Left lung (tissue), 10 donors: ENCODE results near the gene SKP1. TPM values are rescaled to one million over a fixed set of nuclear protein-coding genes. Genes with fewer than 3 reads are reported as not detected.
A peak's percentile ranks its signal among the peaks of the same experiment; 100 is the strongest.

Experiments
- ATAC-seq: fragments of 200-7000 bp; cut with Tn5 transposase; one replicate; pipeline ENCODE4 v1.9.1; 2020; ENCODE audit warnings: moderate library complexity
- DNase-seq, 4 donors: peaks; one replicate each; pipeline ENCODE4 v3.0.0-alpha.2; 2013 to 2020
- H3K27ac ChIP-seq, 2 donors: fragments of 200-600 bp; sonication (generic) in 1 of 2; one replicate each; pipeline versions ENCODE4 v1.5.0 to v1.8.0; 2020 to 2021
- H3K27me3 ChIP-seq, 2 donors: fragments of 200-600 bp; sonication (generic) in 1 of 2; one replicate each; pipeline versions ENCODE4 v1.5.0 to v1.8.0; 2020 to 2021
- H3K36me3 ChIP-seq, 2 donors: fragments of 200-600 bp; sonication (generic) in 1 of 2; one replicate each; pipeline versions ENCODE4 v1.5.0 to v1.8.0; 2020 to 2021
- H3K4me1 ChIP-seq, 2 donors: fragments of 200-600 bp; one replicate each; pipeline ENCODE4 v1.8.0; 2021
- H3K4me3 ChIP-seq, 2 donors: fragments of 200-600 bp; sonication (generic) in 1 of 2; one replicate each; pipeline versions ENCODE4 v1.5.0 to v1.8.0; 2020 to 2021; ENCODE audit warnings: mild to moderate bottlenecking in 1 of 2
- H3K9me3 ChIP-seq, 2 donors: fragments of 200-600 bp; sonication (generic) in 1 of 2; one replicate each; pipeline versions ENCODE4 v1.5.0 to v1.8.0; 2020 to 2021
- intact Hi-C, 2 donors: fragments of 100-400 bp; cut with DNase I; formaldehyde crosslinking; loops; one replicate each; pipeline versions ENCODE4 v1.11.2 to v1.14.2; 2022
- polyA plus RNA-seq, 6 donors: library from polyadenylated mRNA; unstranded; fragments of 120-200 nt; gene quantifications; one replicate each; pipeline ENCODE4 v1.2.1, GENCODE V29; 2013; ENCODE audit not compliant: insufficient read length in 6 of 6
- total RNA-seq, 2 donors: library from RNA; stranded (reverse); fragmentation: NEBNext Ultra II Directional; extraction: Animal tissue kit (Norgen Biotek cat#: 25700); gene quantifications; one replicate each; pipeline ENCODE4 v1.2.1, GENCODE V29; 2021
- TF ChIP-seq, protein P1 (sequence below), 2 donors: fragments of 200-600 bp; sonication (generic) in 1 of 2; IDR thresholded peaks; one replicate each; pipeline versions ENCODE4 v1.5.0 to v1.8.0; 2021; ENCODE audit warnings: antibody characterized with exemption in 2 of 2
- donor health status: DM: no; HTN: yes; CAD: no.
- donor health status: DM: no; HTN: no; CAD: no.

SKP1 gene
- total and polyA plus RNA-seq, 8 donors = 259 to 584 (median 547) TPM

GRCh38 chr5:134139891-134140469 is 36.8 kb downstream of the SKP1 start:
- peaks cover 0 to 65% of the 10 kb centered on the region in 2 donors for H3K36me3 ChIP-seq
- TF ChIP-seq, protein P1, sequence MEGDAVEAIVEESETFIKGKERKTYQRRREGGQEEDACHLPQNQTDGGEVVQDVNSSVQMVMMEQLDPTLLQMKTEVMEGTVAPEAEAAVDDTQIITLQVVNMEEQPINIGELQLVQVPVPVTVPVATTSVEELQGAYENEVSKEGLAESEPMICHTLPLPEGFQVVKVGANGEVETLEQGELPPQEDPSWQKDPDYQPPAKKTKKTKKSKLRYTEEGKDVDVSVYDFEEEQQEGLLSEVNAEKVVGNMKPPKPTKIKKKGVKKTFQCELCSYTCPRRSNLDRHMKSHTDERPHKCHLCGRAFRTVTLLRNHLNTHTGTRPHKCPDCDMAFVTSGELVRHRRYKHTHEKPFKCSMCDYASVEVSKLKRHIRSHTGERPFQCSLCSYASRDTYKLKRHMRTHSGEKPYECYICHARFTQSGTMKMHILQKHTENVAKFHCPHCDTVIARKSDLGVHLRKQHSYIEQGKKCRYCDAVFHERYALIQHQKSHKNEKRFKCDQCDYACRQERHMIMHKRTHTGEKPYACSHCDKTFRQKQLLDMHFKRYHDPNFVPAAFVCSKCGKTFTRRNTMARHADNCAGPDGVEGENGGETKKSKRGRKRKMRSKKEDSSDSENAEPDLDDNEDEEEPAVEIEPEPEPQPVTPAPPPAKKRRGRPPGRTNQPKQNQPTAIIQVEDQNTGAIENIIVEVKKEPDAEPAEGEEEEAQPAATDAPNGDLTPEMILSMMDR (IDR thresholded peaks at IDR 0.05) = no peak
- intact Hi-C loops = loop anchor here in 1 of 2 donors (5.0 kb wide), 2 partner anchors 38 to 98 kb away; no protein-coding TSS in a partner anchor
- ATAC-seq (no peak), DNase-seq (peak in 1 of 4 donors; percentile 6)
- H3K27ac ChIP-seq = no peak overlapping the region
- H3K4me3 ChIP-seq = no peak overlapping the region
- no peaks in the 10 kb centered on the region for H3K9me3 ChIP-seq
- H3K4me1 ChIP-seq = peaks cover 0 to 20% of the 10 kb centered on the region in 2 donors
- no peaks in the 10 kb centered on the region for H3K27me3 ChIP-seq

GRCh38 chr5:134139377-134139851 is 37.3 kb downstream of the SKP1 start:
- peak in 1 of 4 donors; percentile 7 for DNase-seq
- H3K9me3 ChIP-seq = no peaks in the 10 kb centered on the region
- H3K4me3 ChIP-seq = no peak overlapping the region
- no peaks in the 10 kb centered on the region for H3K27me3 ChIP-seq
- intact Hi-C loops = no loop called here
- peaks cover 0 to 20% of the 10 kb centered on the region in 2 donors for H3K4me1 ChIP-seq
- H3K36me3 ChIP-seq = peaks cover 0 to 65% of the 10 kb centered on the region in 2 donors
- H3K27ac ChIP-seq = no peak overlapping the region
- ATAC-seq = no peak
- TF ChIP-seq, protein P1 (IDR thresholded peaks at IDR 0.05) = no peak

DNA sequence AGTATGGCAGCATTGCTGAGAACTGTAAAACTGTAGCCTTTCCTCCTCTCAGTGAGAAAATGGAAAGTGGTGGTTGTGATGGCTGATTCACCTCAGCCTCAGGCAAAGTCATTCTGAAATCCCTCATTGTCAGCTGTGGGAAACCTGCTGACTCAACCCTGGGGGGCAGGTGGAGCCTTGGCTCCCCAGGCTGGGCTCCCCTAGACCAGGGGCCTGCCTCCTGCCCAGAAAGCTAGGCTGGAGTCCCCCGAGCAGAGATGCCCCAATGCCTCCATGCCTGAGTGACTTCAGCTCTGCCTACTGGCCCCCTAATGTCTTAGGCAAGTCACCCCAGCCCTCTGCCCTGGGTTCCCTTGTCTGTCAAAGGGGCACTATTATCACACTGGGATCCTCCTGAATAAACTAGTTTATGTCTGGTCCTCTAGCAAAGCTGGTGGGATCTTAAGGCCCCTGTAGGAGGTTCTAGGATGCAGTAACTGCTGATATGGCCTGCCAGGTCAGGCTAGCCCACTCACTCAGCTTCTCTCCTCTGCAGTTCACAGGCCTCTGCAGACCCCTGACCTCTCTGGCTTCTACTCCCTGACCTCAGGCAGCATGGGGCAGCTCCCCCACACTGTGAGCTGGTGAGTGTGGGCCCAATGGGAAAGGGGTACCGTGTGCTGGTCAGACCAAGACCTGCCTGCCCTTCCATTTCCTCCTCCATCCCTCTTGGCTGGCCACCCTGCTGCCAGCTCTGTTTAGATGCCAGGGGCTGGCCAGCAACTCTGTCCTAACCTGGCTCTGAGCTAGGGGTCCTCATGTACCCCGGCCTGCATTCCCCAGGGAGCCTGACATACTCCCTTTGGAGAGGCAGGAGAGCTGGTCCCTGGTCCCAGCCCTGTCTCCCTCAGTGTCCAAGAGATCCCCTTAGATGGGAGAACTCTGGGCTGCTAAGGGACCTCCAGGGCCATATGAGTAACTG is 38.1 kb downstream of the SKP1 start:
- H3K4me3 ChIP-seq = no peak overlapping the region
- DNase-seq (peak in 1 of 4 donors; percentile 19), ATAC-seq (no peak)
- no peak overlapping the region for H3K27ac ChIP-seq
- peaks cover 0 to 65% of the 10 kb centered on the region in 2 donors for H3K36me3 ChIP-seq
- TF ChIP-seq, protein P1 (IDR thresholded peaks at IDR 0.05) = no peak
- H3K9me3 ChIP-seq = no peaks in the 10 kb centered on the region
- intact Hi-C loops = no loop called here
- H3K27me3 ChIP-seq = no peaks in the 10 kb centered on the region
- peaks cover 0 to 20% of the 10 kb centered on the region in 2 donors for H3K4me1 ChIP-seq

- DNase-seq (peak in 2 of 4 donors; percentile 6 to 16), ATAC-seq (no peak)
- H3K4me3 ChIP-seq = no peak overlapping the region
- intact Hi-C loops = no loop called here
- no peaks in the 10 kb centered on the region for H3K27me3 ChIP-seq
- peaks cover 0 to 56% of the 10 kb centered on the region in 2 donors for H3K36me3 ChIP-seq
- TF ChIP-seq, protein P1 (IDR thresholded peaks at IDR 0.05) = no peak
- H3K9me3 ChIP-seq = no peaks in the 10 kb centered on the region
- H3K4me1 ChIP-seq = peaks cover 0 to 20% of the 10 kb centered on the region in 2 donors
- H3K27ac ChIP-seq = no peak overlapping the region
Measured at GRCh38 chr5:134136771-134137170, 40.0 kb downstream of the SKP1 start.

- TF ChIP-seq, protein P1 (IDR thresholded peaks at IDR 0.05) = no peak
- Histone ChIP-seq H3K4me3 (no peak overlapping the region), H3K36me3 (peaks cover 0 to 52% of the 10 kb centered on the region in 2 donors), H3K27ac (no peak overlapping the region), H3K9me3 (no peaks in the 10 kb centered on the region), H3K4me1 (peaks cover 0 to 20% of the 10 kb centered on the region in 2 donors), H3K27me3 (no peaks in the 10 kb centered on the region)
- intact Hi-C loops = no loop called here
- ATAC-seq (no peak), DNase-seq (peak in 2 of 4 donors; percentile 25 to 40)
Measured at GRCh38 chr5:134136221-134136631, 40.5 kb downstream of the SKP1 start.
